HG02885 (cell line): ENCODE results near the gene PRODH2.

Experiments used
- ATAC-seq: cut with Tn5 transposase; IDR thresholded peaks from one replicate; pipeline ENCODE4 v1.9.1; 2021; ENCODE audit warnings: mild to moderate bottlenecking; ENCODE audit not compliant: unreplicated experiment, poor library complexity

The PRODH2 gene

GRCh38 chr19:35812220-35813042 lies at the start of gene PRODH2:
TSS of gene PRODH2 (minus strand) at chr19:35812845. CDS start at chr19:35812805, 40 bp downstream.
- no peak for ATAC-seq

GRCh38 chr19:35861640-35862160 lies 49.1 kb upstream of the PRODH2 start:
- no peak for ATAC-seq

GRCh38 chr19:35860818-35861639 lies 48.4 kb upstream of the PRODH2 start:
- ATAC-seq = no peak

- ATAC-seq = no peak
Observed at GRCh38 chr19:35860436-35860817, 47.8 kb upstream of the PRODH2 start.

GRCh38 chr19:35859414-35859813 lies 46.8 kb upstream of the PRODH2 start:
- no peak for ATAC-seq

- ATAC-seq = no peak
Observed at GRCh38 chr19:35858311-35858710, 45.7 kb upstream of the PRODH2 start.

- ATAC-seq = no peak
Observed at GRCh38 chr19:35856546-35857149, 44.0 kb upstream of the PRODH2 start, which contains the start of gene KIRREL2. TSS of gene KIRREL2 (plus strand) at chr19:35856911. CDS start at chr19:35857120, 209 bp downstream.

- no peak for ATAC-seq
Observed at GRCh38 chr19:35853038-35853756, 40.6 kb upstream of the PRODH2 start.

GRCh38 chr19:35852029-35852780 lies 39.6 kb upstream of the PRODH2 start, which contains the start of gene NPHS1:
TSS of gene NPHS1 (minus strand) at chr19:35852504. CDS start at chr19:35851837, 667 bp downstream.
- no peak for ATAC-seq

GRCh38 chr19:35851213-35852028 lies 38.8 kb upstream of the PRODH2 start:
- ATAC-seq = no peak

GRCh38 chr19:35848919-35849505 lies 36.4 kb upstream of the PRODH2 start:
- no peak for ATAC-seq

- no peak for ATAC-seq
Observed at GRCh38 chr19:35848486-35848885, 35.8 kb upstream of the PRODH2 start.

- ATAC-seq = no peak
Observed at GRCh38 chr19:35847911-35848310, 35.3 kb upstream of the PRODH2 start.

GRCh38 chr19:35846038-35846668 lies 33.5 kb upstream of the PRODH2 start:
- ATAC-seq = no peak

GRCh38 chr19:35845215-35846037 lies 32.8 kb upstream of the PRODH2 start:
- ATAC-seq = no peak

- ATAC-seq = no peak
Observed at GRCh38 chr19:35844482-35845214, 32.0 kb upstream of the PRODH2 start.
